ENCODE data around the gene SYS1.

The SYS1 gene

DNA sequence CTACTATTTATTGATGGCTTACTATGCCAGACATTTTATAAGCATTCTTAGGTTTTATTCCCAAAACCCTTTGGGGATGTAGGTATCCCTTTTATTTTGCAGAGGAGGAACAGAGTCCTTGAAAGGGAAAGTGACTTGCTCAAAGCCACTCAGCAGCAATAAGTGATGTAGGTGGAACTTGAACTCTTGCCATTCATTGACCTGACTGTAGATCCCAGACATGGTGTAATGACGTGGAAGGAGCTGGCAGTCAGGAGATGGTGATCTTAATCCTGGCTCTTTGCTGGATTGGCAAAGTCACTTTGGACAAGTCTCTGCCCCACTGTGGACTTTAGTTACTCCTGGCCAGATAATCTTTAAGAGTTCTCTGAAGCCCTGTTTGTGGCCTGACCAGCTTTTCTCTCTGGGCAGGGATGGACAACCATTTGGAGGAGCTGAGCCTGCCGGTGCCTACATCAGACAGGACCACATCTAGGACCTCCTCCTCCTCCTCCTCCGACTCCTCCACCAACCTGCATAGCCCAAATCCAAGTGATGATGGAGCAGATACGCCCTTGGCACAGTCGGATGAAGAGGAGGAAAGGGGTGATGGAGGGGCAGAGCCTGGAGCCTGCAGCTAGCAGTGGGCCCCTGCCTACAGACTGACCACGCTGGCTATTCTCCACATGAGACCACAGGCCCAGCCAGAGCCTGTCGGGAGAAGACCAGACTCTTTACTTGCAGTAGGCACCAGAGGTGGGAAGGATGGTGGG is 46.7 kb downstream of the SYS1 start:
- Histone ChIP-seq H3K9me3 (no peaks in the 10 kb centered on the region), H3K36me3 (no peaks in the 10 kb centered on the region), H3K4me1 (peaks cover 23% of the 10 kb centered on the region), H3K27me3 (peaks cover 41% of the 10 kb centered on the region), H3K9ac (no peak overlapping the region), H4K20me1 (peaks cover 14% of the 10 kb centered on the region; the same call in 1 of the 2 replicates), H3K4me3 (no peak overlapping the region), H3K4me2 (no peak overlapping the region), H3K27ac (no peak overlapping the region)
- TF ChIP-seq Cebpa-rat (IDR thresholded peaks at IDR 0.05) = no peak

- Histone ChIP-seq H3K9ac (no peak overlapping the region), H3K4me2 (no peak overlapping the region), H3K4me1 (peaks cover 28% of the 10 kb centered on the region), H3K36me3 (no peaks in the 10 kb centered on the region), H3K4me3 (no peak overlapping the region), H4K20me1 (peaks cover 14% of the 10 kb centered on the region; the same call in 1 of the 2 replicates), H3K27ac (no peak overlapping the region), H3K27me3 (peaks cover 29% of the 10 kb centered on the region), H3K9me3 (no peaks in the 10 kb centered on the region)
- TF ChIP-seq Cebpa-rat (IDR thresholded peaks at IDR 0.05) = no peak
Measured at GRCh38 chr20:45410887-45411286, 47.9 kb downstream of the SYS1 start.

DNA sequence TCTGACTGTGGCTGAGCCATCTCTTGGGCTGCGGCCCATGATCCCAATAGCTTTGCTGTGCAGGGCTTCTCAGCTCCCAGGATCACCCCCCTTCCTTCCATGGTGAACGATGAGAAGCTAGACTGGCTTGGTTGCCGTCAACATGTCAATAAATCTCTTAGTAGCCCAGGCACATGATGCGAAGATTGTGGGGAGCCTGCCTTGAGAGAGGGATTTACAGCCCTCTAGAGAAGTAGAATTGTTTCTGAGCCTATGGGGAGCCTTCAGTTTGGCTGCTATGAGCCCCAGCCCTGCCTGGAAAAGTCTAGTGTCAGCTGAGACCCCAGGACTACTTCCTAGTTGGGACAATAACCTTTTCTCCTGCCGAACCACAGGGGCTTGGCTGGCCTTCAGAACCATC is 49.7 kb downstream of the SYS1 start:
- H4K20me1 ChIP-seq = peaks cover 7% of the 10 kb centered on the region; the same call in 1 of the 2 replicates
- H3K4me1 ChIP-seq = peaks cover 31% of the 10 kb centered on the region
- peaks cover 12% of the 10 kb centered on the region for H3K27me3 ChIP-seq
- H3K4me2 ChIP-seq = no peak overlapping the region
- no peak overlapping the region for H3K4me3 ChIP-seq
- no peaks in the 10 kb centered on the region for H3K9me3 ChIP-seq
- no peak overlapping the region for H3K9ac ChIP-seq
- H3K36me3 ChIP-seq = no peaks in the 10 kb centered on the region
- no peak overlapping the region for H3K27ac ChIP-seq
- TF ChIP-seq Cebpa-rat (IDR thresholded peaks at IDR 0.05) = no peak

- Histone ChIP-seq H3K36me3 (peaks cover 6% of the 10 kb centered on the region), H3K4me2 (no peak overlapping the region), H3K9ac (no peak overlapping the region)
Measured at GRCh38 chr20:45413479-45413878, 50.5 kb downstream of the SYS1 start.

GRCh38 chr20:45415822-45416637 is 53.1 kb downstream of the SYS1 start, which contains the start of gene PIGT:
PIGT (plus strand) TSS chr20:45416141; CDS start chr20:45416157, 16 bp downstream.
- peaks cover 32% of the 10 kb centered on the region for H3K36me3 ChIP-seq
- no peak for TF ChIP-seq Cebpa-rat (IDR thresholded peaks at IDR 0.05)
- H4K20me1 ChIP-seq = peaks cover 17% of the 10 kb centered on the region
- H3K4me2 ChIP-seq = peak within 1 kb of the TSS; percentile 92
- peak within 1 kb of the TSS; percentile 89 for H3K9ac ChIP-seq
- H3K4me1 ChIP-seq = peaks cover 28% of the 10 kb centered on the region
- no peaks in the 10 kb centered on the region for H3K9me3 ChIP-seq
- no peaks in the 10 kb centered on the region for H3K27me3 ChIP-seq
- H3K27ac ChIP-seq = peak within 1 kb of the TSS; percentile 86
- peak within 1 kb of the TSS; percentile 89 for H3K4me3 ChIP-seq

More at GRCh38 chr20:45413479-45413878, 50.5 kb downstream of the SYS1 start:
- peaks cover 3% of the 10 kb centered on the region for H3K27me3 ChIP-seq
- H3K4me3 ChIP-seq = no peak overlapping the region
- no peak for TF ChIP-seq Cebpa-rat (IDR thresholded peaks at IDR 0.05)
- H3K4me1 ChIP-seq = peaks cover 33% of the 10 kb centered on the region
- H3K9me3 ChIP-seq = no peaks in the 10 kb centered on the region
- peaks cover 4% of the 10 kb centered on the region for H4K20me1 ChIP-seq
- H3K27ac ChIP-seq = no peak overlapping the region

GRCh38 chr20:45416917-45417316 is 54.0 kb downstream of the SYS1 start:
- TF ChIP-seq Cebpa-rat (IDR thresholded peaks at IDR 0.05) = no peak
- Histone ChIP-seq H3K36me3 (peaks cover 41% of the 10 kb centered on the region), H3K27ac (no peak overlapping the region), H3K9ac (peak overlapping the region; percentile 89), H3K9me3 (no peaks in the 10 kb centered on the region), H3K4me1 (peaks cover 28% of the 10 kb centered on the region), H3K4me2 (peak overlapping the region; percentile 92), H3K4me3 (peak overlapping the region; percentile 89), H3K27me3 (no peaks in the 10 kb centered on the region), H4K20me1 (peaks cover 17% of the 10 kb centered on the region)

All from BLaER1 (cell line).